Measurements from ENCODE around the gene CELA1.

CELA1 gene

GRCh38 chr12:51374361-51374760, 27.9 kb upstream of the CELA1 start:
- DNase-seq = no peak

GRCh38 chr12:51373187-51373586, 26.7 kb upstream of the CELA1 start:
- no peak for DNase-seq

- DNase-seq = no peak
These were observed 25.5 kb upstream of the CELA1 start for GRCh38 chr12:51372021-51372420.

GRCh38 chr12:51371295-51371953, 24.9 kb upstream of the CELA1 start:
- no peak for DNase-seq

GRCh38 chr12:51370667-51371066, 24.2 kb upstream of the CELA1 start:
- no peak for DNase-seq

- DNase-seq = no peak
These were observed 23.1 kb upstream of the CELA1 start for GRCh38 chr12:51369581-51369980.

- peak; percentile 79 for DNase-seq
These were observed 22.4 kb upstream of the CELA1 start for GRCh38 chr12:51368640-51369517.

- no peak for DNase-seq
These were observed 18.8 kb upstream of the CELA1 start for GRCh38 chr12:51365276-51365675.

- no peak for DNase-seq
These were observed 17.5 kb upstream of the CELA1 start for GRCh38 chr12:51364001-51364400.

- DNase-seq = no peak
These were observed 16.4 kb upstream of the CELA1 start for GRCh38 chr12:51362747-51363342.

GRCh38 chr12:51362307-51362706, 15.8 kb upstream of the CELA1 start:
- no peak for DNase-seq

GRCh38 chr12:51361161-51362016, 14.9 kb upstream of the CELA1 start:
- DNase-seq = no peak

GRCh38 chr12:51360315-51360714, 13.8 kb upstream of the CELA1 start:
- no peak for DNase-seq

GRCh38 chr12:51359851-51360250, 13.4 kb upstream of the CELA1 start:
- DNase-seq = no peak

GRCh38 chr12:51358496-51358895, 12.0 kb upstream of the CELA1 start:
- DNase-seq = no peak

- DNase-seq = no peak
These were observed 11.0 kb upstream of the CELA1 start for GRCh38 chr12:51357374-51358047.

- no peak for DNase-seq
These were observed 5.5 kb upstream of the CELA1 start for GRCh38 chr12:51351913-51352532.

- DNase-seq = no peak
These were observed 2.5 kb upstream of the CELA1 start for GRCh38 chr12:51349026-51349425.

GRCh38 chr12:51348116-51348515, 1.6 kb upstream of the CELA1 start:
- no peak for DNase-seq

- DNase-seq = no peak
These were observed 798 bp downstream of the CELA1 start for GRCh38 chr12:51345681-51346080.

GRCh38 chr12:51343201-51343600, 3.3 kb downstream of the CELA1 start:
- DNase-seq = no peak

- no peak for DNase-seq
These were observed 4.1 kb downstream of the CELA1 start for GRCh38 chr12:51342416-51342815.

Data from activated CD4-positive, CD25-positive, alpha-beta regulatory T cell treated with anti-CD3 and anti-CD28 coated beads, Interleukin-2, amount 50 U/mL, for 72 hours (primary cell).